Epithelial cell of proximal tubule (primary cell): ENCODE measurements around the gene NVL. TPM values are rescaled to one million over a fixed set of nuclear protein-coding genes. Genes with fewer than 3 reads are reported as not detected.

ENCODE experiments used
- DNase-seq: peaks from one replicate; pipeline ENCODE4 v3.0.0-alpha.2; 2011; ENCODE audit warnings: low read depth
- H3K4me3 ChIP-seq: 2 replicates; pipeline ENCODE4 v1.5.1; 2011; ENCODE audit warnings: low read depth, mild to moderate bottlenecking, low read length
- CTCF ChIP-seq: conservative IDR thresholded peaks from 2 replicates; pipeline ENCODE4 v1.5.1; 2012; ENCODE audit warnings: low read depth, mild to moderate bottlenecking, low read length
- total RNA-seq: library from RNA; depleted of rRNA; stranded (reverse); fragments of >200 nt; gene quantifications from 2 replicates; pipeline ENCODE4 v1.2.3, GENCODE V29; 2015

NVL gene
- total RNA-seq, 1 donor from 2014 or later, result 19.4 TPM

DNA sequence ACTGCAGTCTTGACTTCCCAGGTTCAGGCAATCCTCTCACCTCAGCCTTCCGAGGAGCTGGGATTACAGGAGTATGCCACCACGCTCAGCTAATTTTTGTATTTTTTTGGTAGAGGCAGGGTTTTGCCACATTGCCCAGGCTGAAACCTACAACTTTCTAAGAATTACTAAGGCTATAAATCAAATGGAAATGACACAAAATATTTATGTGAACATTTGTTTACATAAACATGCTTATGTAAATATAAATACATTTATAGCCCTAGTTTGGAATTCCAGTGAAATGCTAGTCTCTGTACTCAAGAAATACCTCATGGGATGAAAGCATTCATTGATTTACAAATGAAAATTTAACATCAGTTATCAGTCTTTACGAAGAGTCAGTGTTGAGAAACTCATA is 47.8 kb downstream of the NVL start:
- TF ChIP-seq CTCF, result no peak
- no peak overlapping the region for H3K4me3 ChIP-seq
- no peak for DNase-seq

DNA sequence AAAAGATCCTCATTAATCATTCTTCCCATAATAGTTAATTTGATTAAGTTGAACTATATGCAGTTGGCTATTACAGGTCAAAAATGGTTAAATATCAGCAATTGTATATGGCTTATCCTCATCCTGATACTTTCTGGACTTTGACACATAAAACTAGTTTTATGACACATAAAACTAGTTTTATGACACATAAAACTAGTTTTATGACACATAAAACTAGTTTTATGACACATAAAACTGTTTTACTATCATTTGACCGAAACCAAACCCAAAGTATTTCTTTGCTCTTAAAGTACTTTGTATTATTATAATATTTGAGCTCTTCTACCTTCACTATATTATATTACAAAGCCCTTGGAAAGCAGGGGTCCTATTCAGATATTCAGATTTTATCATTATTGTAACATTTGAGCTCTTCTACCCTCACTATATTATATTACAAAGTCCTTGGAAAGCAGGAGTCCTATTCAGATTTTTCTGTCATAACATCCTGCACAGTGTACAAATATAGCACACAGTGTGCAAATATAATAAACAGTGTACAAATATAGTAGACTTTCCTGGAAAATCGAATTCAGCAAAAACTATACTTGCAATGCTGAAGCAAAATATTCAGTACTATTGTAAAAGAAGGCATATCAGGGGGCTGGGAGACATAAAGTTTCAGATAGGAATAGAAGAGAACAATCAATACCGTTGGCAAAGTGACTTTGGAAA is 53.0 kb downstream of the NVL start:
- no peak overlapping the region for H3K4me3 ChIP-seq
- no peak for TF ChIP-seq CTCF
- DNase-seq, result no peak

- H3K4me3 ChIP-seq, result no peak overlapping the region
- no peak for TF ChIP-seq CTCF
- no peak for DNase-seq
These were observed 54.9 kb downstream of the NVL start for GRCh38 chr1:224274970-224275626.

- H3K4me3 ChIP-seq, result no peak overlapping the region
- DNase-seq, result no peak
- no peak for TF ChIP-seq CTCF
These were observed 56.3 kb downstream of the NVL start for GRCh38 chr1:224273641-224274040.

DNA sequence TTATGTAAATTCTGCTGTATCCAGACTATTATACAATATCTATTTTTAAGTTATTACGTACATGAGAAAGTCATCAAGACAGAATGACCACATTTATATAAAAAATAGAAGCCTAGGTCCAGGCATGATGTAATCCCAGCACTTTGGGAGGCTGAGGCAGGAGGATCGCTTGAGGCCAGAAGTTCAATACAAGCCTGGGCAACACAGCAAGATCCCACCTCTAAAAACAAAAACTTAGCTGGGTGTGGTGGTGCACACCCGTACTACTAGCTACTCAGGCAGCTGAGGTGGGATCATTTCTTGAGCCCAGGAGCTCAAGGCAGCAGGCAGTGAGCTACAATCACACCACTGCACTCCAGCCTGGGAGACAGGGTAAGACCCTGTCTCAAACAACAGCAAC is 58.9 kb downstream of the NVL start:
- DNase-seq, result no peak
- no peak overlapping the region for H3K4me3 ChIP-seq
- no peak for TF ChIP-seq CTCF

DNA sequence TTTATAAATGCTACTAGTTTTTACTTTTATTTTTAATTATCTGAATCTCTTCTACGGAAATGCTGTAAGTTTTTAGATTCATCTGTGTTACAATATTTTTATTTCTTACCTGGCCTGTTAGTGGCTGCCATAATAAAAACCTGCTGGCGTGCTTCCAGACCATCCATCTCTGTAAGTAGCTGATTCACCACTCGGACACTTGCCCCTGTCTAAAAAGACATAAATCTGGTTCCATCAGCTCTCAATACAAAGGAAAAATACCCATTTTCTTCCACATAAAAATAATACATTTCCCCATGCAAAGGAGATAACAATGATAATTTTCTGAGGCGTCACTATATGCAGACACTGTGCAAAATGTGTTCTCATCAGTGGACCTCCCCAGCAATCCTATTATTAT is 62.0 kb downstream of the NVL start:
- H3K4me3 ChIP-seq, result no peak overlapping the region
- DNase-seq, result no peak
- TF ChIP-seq CTCF, result no peak
